HepG2 (cell line): ENCODE results near the gene CSNK1D. TPM values are rescaled to one million over a fixed set of nuclear protein-coding genes. Genes with fewer than 3 reads are reported as not detected.

Source experiments
- CENPT ChIP-seq: sonication (generic); formaldehyde crosslinking; IDR thresholded peaks from 2 replicates; pipeline ENCODE4 v1.8.0; 2022; ENCODE audit warnings: low read depth, mild to moderate bottlenecking, moderate library complexity, missing genetic modification reagents
- ERF ChIP-seq: IDR thresholded peaks from 2 replicates; pipeline ENCODE4 v1.6.1; 2018; ENCODE audit warnings: missing biosample characterization, missing genetic modification reagents
- ZNF296 ChIP-seq: sonication (generic); formaldehyde crosslinking; conservative IDR thresholded peaks from 2 replicates; pipeline ENCODE4 v1.5.0; 2020; ENCODE audit warnings: mild to moderate bottlenecking, missing genetic modification reagents
- ZNF343 ChIP-seq: sonication (generic); formaldehyde crosslinking; IDR thresholded peaks from 2 replicates; pipeline ENCODE4 v1.4.0; 2020; ENCODE audit warnings: mild to moderate bottlenecking, missing genetic modification reagents
- ZNF652 ChIP-seq: IDR thresholded peaks from 2 replicates; pipeline ENCODE4 v1.6.1; 2016; ENCODE audit warnings: low read depth, borderline replicate concordance
- ZNF737 ChIP-seq: sonication (generic); formaldehyde crosslinking; IDR thresholded peaks from 2 replicates; pipeline ENCODE4 v1.5.0; 2020; ENCODE audit warnings: missing genetic modification reagents, mild to moderate bottlenecking, borderline replicate concordance
- ZNF768 ChIP-seq: sonication (generic); formaldehyde crosslinking; IDR thresholded peaks from 2 replicates; pipeline ENCODE4 v1.4.0; 2020; ENCODE audit warnings: missing genetic modification reagents
- polyA plus RNA-seq, 8 experiments: library from polyadenylated mRNA; depleted of rRNA in 3 of 8; stranded (reverse) in 7 of 8; unstranded in 1 of 8; fragments of >200 nt; fragmentation: Illumina TruSeq in 4 of 8; extraction: Trizol in 4 of 8; gene quantifications; 2 replicates each; pipeline versions ENCODE4 v1.2.1 to v1.2.3, GENCODE V29; 2011 to 2016; ENCODE audit warnings: low read depth in 4 of 8, missing spikeins in 1 of 8, mixed read lengths in 1 of 8; ENCODE audit not compliant: insufficient read depth in 1 of 8
- total RNA-seq, 5 experiments: library from RNA; depleted of rRNA; stranded (reverse); fragments of >200 nt; fragmentation: Illumina TruSeq; extraction: Trizol; gene quantifications; 2 replicates each; pipeline ENCODE4 v1.2.3, GENCODE V29; 2016; ENCODE audit warnings: low read depth in 1 of 5
- TF ChIP-seq, protein P1 (sequence below): sonication (generic); formaldehyde crosslinking; IDR thresholded peaks from 2 replicates; pipeline ENCODE4 v1.4.0; 2020; ENCODE audit warnings: missing genetic modification reagents
- TF ChIP-seq, protein P2 (sequence below), 2 experiments: sonication (generic) in 1 of 2; formaldehyde crosslinking in 1 of 2; IDR thresholded peaks; 2 replicates each; pipeline versions ENCODE4 v1.4.0 to v1.6.1; 2018 to 2020; ENCODE audit warnings: missing genetic modification reagents in 2 of 2, borderline replicate concordance in 1 of 2, low read depth in 1 of 2, mild to moderate bottlenecking in 1 of 2, missing biosample characterization in 1 of 2
- TF ChIP-seq, protein P3 (sequence below): sonication (generic); formaldehyde crosslinking; IDR thresholded peaks from 2 replicates; pipeline ENCODE4 v1.5.1; 2020; ENCODE audit warnings: missing genetic modification reagents, mild to moderate bottlenecking, borderline replicate concordance

The CSNK1D gene
- total and polyA plus RNA-seq, 2 of the 13 experiments (the other 11 are each of a cell fraction or from before 2014, with no cell fraction given): 31.5 to 128 TPM

DNA sequence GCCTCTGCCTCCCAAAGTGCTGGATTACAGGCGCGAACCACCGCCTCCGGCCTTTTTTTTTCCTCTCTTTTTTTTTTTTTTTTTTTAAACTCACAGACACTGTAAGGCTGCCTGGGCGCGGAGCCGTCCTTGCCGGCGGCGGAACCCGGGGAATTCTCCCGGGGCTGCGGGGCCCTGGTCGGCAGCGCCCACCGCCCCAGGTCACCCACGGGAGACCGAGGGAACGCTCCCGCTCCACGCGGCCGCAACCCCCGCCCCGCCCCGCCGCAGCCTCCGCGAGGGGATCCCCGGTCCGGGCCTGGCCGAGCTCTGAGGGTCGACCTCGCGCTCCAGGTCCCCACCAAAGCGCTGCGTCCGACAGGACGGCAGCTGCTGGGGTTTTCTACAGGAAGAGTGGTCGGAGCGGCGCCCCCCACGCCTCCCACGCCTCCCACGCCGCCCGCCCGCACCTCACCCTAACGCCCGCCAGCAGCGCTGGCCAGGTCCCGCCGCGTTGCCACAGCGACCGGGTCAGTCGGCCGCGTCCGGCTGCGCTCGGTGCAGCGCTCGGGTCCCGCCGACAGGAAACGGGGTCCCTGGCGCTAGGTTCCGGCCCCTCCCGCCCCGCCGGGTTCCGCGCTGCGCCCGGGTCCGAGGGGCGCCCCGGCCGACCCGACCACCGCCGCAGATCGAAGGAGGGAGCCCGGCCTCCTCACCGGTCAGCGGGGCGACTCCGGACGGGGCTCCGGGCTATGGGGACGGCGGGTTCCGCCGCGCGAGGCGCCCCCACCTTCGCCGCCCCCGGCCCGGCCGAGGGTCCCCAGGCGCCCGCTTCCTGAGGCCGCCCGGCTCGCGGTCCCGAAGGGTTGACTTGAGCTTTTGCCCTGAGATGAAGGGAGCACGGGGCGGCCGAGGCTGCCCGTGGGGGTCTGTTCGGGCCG, 60.9 kb downstream of the CSNK1D start, which contains the start of gene CCDC57 (continued):
- TF ChIP-seq, protein P1, sequence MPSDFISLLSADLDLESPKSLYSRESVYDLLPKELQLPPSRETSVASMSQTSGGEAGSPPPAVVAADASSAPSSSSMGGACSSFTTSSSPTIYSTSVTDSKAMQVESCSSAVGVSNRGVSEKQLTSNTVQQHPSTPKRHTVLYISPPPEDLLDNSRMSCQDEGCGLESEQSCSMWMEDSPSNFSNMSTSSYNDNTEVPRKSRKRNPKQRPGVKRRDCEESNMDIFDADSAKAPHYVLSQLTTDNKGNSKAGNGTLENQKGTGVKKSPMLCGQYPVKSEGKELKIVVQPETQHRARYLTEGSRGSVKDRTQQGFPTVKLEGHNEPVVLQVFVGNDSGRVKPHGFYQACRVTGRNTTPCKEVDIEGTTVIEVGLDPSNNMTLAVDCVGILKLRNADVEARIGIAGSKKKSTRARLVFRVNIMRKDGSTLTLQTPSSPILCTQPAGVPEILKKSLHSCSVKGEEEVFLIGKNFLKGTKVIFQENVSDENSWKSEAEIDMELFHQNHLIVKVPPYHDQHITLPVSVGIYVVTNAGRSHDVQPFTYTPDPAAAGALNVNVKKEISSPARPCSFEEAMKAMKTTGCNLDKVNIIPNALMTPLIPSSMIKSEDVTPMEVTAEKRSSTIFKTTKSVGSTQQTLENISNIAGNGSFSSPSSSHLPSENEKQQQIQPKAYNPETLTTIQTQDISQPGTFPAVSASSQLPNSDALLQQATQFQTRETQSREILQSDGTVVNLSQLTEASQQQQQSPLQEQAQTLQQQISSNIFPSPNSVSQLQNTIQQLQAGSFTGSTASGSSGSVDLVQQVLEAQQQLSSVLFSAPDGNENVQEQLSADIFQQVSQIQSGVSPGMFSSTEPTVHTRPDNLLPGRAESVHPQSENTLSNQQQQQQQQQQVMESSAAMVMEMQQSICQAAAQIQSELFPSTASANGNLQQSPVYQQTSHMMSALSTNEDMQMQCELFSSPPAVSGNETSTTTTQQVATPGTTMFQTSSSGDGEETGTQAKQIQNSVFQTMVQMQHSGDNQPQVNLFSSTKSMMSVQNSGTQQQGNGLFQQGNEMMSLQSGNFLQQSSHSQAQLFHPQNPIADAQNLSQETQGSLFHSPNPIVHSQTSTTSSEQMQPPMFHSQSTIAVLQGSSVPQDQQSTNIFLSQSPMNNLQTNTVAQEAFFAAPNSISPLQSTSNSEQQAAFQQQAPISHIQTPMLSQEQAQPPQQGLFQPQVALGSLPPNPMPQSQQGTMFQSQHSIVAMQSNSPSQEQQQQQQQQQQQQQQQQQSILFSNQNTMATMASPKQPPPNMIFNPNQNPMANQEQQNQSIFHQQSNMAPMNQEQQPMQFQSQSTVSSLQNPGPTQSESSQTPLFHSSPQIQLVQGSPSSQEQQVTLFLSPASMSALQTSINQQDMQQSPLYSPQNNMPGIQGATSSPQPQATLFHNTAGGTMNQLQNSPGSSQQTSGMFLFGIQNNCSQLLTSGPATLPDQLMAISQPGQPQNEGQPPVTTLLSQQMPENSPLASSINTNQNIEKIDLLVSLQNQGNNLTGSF (CRISPR knock-in tag): no peak; the same call in 1 of the 2 replicates
- no peak for TF ChIP-seq ZNF737
- TF ChIP-seq ZNF343 (CRISPR knock-in tag): peak; percentile 47; the same call in 1 of the 2 replicates
- peak; percentile 77 for TF ChIP-seq ZNF768
- TF ChIP-seq, protein P2, sequence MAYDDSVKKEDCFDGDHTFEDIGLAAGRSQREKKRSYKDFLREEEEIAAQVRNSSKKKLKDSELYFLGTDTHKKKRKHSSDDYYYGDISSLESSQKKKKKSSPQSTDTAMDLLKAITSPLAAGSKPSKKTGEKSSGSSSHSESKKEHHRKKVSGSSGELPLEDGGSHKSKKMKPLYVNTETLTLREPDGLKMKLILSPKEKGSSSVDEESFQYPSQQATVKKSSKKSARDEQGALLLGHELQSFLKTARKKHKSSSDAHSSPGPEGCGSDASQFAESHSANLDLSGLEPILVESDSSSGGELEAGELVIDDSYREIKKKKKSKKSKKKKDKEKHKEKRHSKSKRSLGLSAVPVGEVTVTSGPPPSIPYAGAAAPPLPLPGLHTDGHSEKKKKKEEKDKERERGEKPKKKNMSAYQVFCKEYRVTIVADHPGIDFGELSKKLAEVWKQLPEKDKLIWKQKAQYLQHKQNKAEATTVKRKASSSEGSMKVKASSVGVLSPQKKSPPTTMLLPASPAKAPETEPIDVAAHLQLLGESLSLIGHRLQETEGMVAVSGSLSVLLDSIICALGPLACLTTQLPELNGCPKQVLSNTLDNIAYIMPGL (CRISPR knock-in tag; IDR thresholded peaks at IDR 0.05; ENCODE audit: borderline replicate concordance in 1 of 2, low read depth in 1 of 2): peak; percentile 82 to 92; a peak in 3 of 4 replicates
- no peak for TF ChIP-seq ZNF652 (CRISPR knock-in tag)
- 0 out of 2 replicates have a peak, but pooled peaks have one; percentile 18 for TF ChIP-seq ZNF296
- peak; percentile 85 for TF ChIP-seq ERF (CRISPR knock-in tag)
- TF ChIP-seq, protein P3, sequence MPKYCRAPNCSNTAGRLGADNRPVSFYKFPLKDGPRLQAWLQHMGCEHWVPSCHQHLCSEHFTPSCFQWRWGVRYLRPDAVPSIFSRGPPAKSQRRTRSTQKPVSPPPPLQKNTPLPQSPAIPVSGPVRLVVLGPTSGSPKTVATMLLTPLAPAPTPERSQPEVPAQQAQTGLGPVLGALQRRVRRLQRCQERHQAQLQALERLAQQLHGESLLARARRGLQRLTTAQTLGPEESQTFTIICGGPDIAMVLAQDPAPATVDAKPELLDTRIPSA (CRISPR knock-in tag): no peak
- 0 out of 2 replicates have a peak, but pooled peaks have one; percentile 76 for TF ChIP-seq CENPT (CRISPR knock-in tag)
